Calu3 (cell line): Measurements from ENCODE around the gene SLC15A4. TPM values are rescaled to one million over a fixed set of nuclear protein-coding genes. Genes with fewer than 3 reads are reported as not detected.

Source experiments
- BruUV-seq: library from RNA; stranded (reverse); fragments of 400-500 nt; replicated peaks from 2 replicates; lab custom pipeline; 2021; lab: Mats Ljungman, UMichigan
- CTCF ChIA-PET: fragments of 300-600 bp; sonication (Branson Sonifier 250); formaldehyde crosslinking; loops from one replicate; lab custom pipeline; 2022; ENCODE audit warnings: antibody characterized with exemption; lab: Charles Lee
- DNase-seq: peaks from one replicate; pipeline ENCODE4 v3.0.0; 2022
- H3K27ac Mint-ChIP-seq: one replicate; pipeline ENCODE4 v1.8.0; 2022; ENCODE audit warnings: mixed read lengths; ENCODE audit not compliant: unreplicated experiment
- H3K27me3 Mint-ChIP-seq: one replicate; pipeline ENCODE4 v1.8.0; 2022; ENCODE audit warnings: mixed read lengths; ENCODE audit not compliant: unreplicated experiment
- H3K36me3 Mint-ChIP-seq: one replicate; pipeline ENCODE4 v1.8.0; 2022; ENCODE audit warnings: mild to moderate bottlenecking, moderate library complexity, mixed read lengths; ENCODE audit not compliant: insufficient read depth, unreplicated experiment
- H3K4me1 Mint-ChIP-seq: one replicate; pipeline ENCODE4 v1.8.0; 2022; ENCODE audit warnings: mild to moderate bottlenecking, low read depth, mixed read lengths; ENCODE audit not compliant: unreplicated experiment
- H3K4me3 Mint-ChIP-seq: one replicate; pipeline ENCODE4 v1.8.0; 2022; ENCODE audit warnings: mild to moderate bottlenecking, low read depth, moderate library complexity, mixed read lengths; ENCODE audit not compliant: unreplicated experiment
- H3K9me3 Mint-ChIP-seq: one replicate; pipeline ENCODE4 v1.8.0; 2022; ENCODE audit warnings: low read depth, mixed read lengths; ENCODE audit not compliant: unreplicated experiment
- intact Hi-C: fragments of 100-400 bp; cut with micrococcal nuclease; formaldehyde crosslinking; loops from one replicate; pipeline ENCODE4 v1.10.0; 2022; ENCODE audit not compliant: unreplicated experiment
- total RNA-seq: library from RNA; stranded (reverse); gene quantifications from 2 replicates; pipeline ENCODE4 v1.2.3, GENCODE V29; 2022
- TF ChIP-seq, protein P1 (sequence below): fragments of 200-600 bp; IDR thresholded peaks from one replicate; pipeline ENCODE4 v1.8.0; 2022; ENCODE audit warnings: antibody characterized with exemption; ENCODE audit not compliant: unreplicated experiment

Gene SLC15A4
- total RNA-seq, 1 experiment from 2014 or later = 34.9 TPM

- TF ChIP-seq, protein P1, sequence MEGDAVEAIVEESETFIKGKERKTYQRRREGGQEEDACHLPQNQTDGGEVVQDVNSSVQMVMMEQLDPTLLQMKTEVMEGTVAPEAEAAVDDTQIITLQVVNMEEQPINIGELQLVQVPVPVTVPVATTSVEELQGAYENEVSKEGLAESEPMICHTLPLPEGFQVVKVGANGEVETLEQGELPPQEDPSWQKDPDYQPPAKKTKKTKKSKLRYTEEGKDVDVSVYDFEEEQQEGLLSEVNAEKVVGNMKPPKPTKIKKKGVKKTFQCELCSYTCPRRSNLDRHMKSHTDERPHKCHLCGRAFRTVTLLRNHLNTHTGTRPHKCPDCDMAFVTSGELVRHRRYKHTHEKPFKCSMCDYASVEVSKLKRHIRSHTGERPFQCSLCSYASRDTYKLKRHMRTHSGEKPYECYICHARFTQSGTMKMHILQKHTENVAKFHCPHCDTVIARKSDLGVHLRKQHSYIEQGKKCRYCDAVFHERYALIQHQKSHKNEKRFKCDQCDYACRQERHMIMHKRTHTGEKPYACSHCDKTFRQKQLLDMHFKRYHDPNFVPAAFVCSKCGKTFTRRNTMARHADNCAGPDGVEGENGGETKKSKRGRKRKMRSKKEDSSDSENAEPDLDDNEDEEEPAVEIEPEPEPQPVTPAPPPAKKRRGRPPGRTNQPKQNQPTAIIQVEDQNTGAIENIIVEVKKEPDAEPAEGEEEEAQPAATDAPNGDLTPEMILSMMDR = no peak
- CTCF ChIA-PET = no interaction called here
- no peak overlapping the region for H3K4me3 Mint-ChIP-seq
- DNase-seq = no peak
- H3K4me1 Mint-ChIP-seq = peaks cover 14% of the 10 kb centered on the region
- no TSS peak for BruUV-seq
- H3K36me3 Mint-ChIP-seq = peaks cover 20% of the 10 kb centered on the region
- H3K27me3 Mint-ChIP-seq = no peaks in the 10 kb centered on the region
- H3K9me3 Mint-ChIP-seq = no peaks in the 10 kb centered on the region
- intact Hi-C loops = no loop called here
- H3K27ac Mint-ChIP-seq = no peak overlapping the region
Observed at GRCh38 chr12:128804762-128805161, 19.0 kb downstream of the SLC15A4 start.

DNA sequence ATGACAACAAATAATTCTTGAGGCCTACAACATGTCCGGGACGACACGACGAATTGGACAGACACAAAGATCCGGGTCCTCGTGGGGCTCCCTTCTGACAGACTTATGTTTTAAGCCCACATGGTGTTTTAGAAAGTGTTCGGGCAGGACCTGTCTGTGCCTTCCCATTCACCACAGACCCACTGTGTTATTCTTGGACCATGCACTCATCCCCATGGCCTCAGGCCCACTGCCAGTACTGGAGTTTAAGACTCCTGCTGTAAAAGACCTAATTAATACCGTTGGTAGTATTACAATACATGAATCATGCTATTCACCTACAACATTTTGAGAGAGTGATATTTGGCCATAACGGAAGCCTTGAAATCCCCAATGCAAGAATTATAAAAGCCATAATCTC is 20.0 kb downstream of the SLC15A4 start:
- Mint-ChIP-seq H3K4me1 (peaks cover 14% of the 10 kb centered on the region), H3K36me3 (peaks cover 28% of the 10 kb centered on the region), H3K4me3 (no peak overlapping the region), H3K9me3 (no peaks in the 10 kb centered on the region), H3K27me3 (no peaks in the 10 kb centered on the region), H3K27ac (no peak overlapping the region)
- CTCF ChIA-PET = no interaction called here
- intact Hi-C loops = no loop called here
- TF ChIP-seq, protein P1 = no peak
- DNase-seq = no peak
- no TSS peak for BruUV-seq

DNA sequence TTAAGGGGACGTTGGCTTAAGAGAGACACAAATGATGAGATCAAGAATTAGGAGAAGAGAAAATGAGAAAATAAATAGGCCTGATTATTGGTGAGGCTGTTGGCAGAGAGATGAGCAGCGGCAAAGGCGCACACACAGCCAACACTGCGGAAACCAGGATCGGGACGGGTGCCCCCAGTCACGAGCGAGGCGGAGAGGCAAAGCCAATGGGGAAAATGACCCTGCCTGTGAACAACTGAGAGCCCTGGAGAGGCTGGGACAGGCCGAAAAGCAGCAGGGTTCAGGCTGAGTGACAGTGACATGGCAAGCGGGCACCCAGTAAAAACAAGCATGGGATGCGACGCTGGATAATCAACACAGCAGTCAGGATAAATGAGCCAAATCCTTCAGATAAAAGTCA is 21.0 kb downstream of the SLC15A4 start:
- DNase-seq = no peak
- CTCF ChIA-PET = no interaction called here
- H3K27ac Mint-ChIP-seq = no peak overlapping the region
- no peaks in the 10 kb centered on the region for H3K27me3 Mint-ChIP-seq
- H3K9me3 Mint-ChIP-seq = no peaks in the 10 kb centered on the region
- no peak overlapping the region for H3K4me3 Mint-ChIP-seq
- H3K4me1 Mint-ChIP-seq = peaks cover 14% of the 10 kb centered on the region
- TF ChIP-seq, protein P1 = no peak
- no TSS peak for BruUV-seq
- intact Hi-C loops = no loop called here
- H3K36me3 Mint-ChIP-seq = peaks cover 35% of the 10 kb centered on the region

GRCh38 chr12:128801879-128802391 is 21.8 kb downstream of the SLC15A4 start:
- CTCF ChIA-PET = no interaction called here
- TF ChIP-seq, protein P1 = no peak
- H3K27ac Mint-ChIP-seq = no peak overlapping the region
- H3K27me3 Mint-ChIP-seq = no peaks in the 10 kb centered on the region
- H3K4me1 Mint-ChIP-seq = peaks cover 14% of the 10 kb centered on the region
- no peak for DNase-seq
- peaks cover 33% of the 10 kb centered on the region for H3K36me3 Mint-ChIP-seq
- H3K4me3 Mint-ChIP-seq = no peak overlapping the region
- intact Hi-C loops = no loop called here
- no peaks in the 10 kb centered on the region for H3K9me3 Mint-ChIP-seq
- no TSS peak for BruUV-seq
